CD4-positive, alpha-beta T cell treated with Interleukin-17A for 4 hours (primary cell): ENCODE measurements around the gene ZNF554.
"Not testable (repeated sequence)": the region's sequence is repeated elsewhere in the genome, so short reads cannot be mapped to it uniquely, and the experiment has no call there.

Experiments used
- DNase-seq: peaks from one replicate; pipeline ENCODE4 v3.0.0-alpha.2; 2020; ENCODE audit warnings: mixed read lengths

Gene ZNF554

DNA sequence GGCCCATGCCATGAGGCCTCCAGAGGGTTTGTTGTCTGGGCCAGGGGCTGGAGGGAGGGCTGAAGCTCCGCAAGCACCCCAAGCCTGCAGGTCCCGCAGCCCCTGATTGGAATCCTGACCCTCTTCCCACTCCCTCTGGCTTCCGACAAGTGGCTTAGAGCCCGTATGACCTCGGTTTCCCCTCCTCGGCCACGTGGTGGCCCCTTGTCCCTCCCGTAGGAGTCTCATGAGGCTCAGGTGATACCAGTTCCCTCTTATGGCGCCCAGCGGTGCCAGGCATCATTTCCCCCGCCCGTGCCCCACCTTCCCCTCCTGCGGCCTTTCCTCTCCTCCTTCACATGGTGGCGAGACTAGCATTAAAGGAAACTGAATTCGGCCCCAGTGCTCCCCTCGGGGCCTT lies 28.2 kb upstream of the ZNF554 start:
- DNase-seq, result no peak

DNA sequence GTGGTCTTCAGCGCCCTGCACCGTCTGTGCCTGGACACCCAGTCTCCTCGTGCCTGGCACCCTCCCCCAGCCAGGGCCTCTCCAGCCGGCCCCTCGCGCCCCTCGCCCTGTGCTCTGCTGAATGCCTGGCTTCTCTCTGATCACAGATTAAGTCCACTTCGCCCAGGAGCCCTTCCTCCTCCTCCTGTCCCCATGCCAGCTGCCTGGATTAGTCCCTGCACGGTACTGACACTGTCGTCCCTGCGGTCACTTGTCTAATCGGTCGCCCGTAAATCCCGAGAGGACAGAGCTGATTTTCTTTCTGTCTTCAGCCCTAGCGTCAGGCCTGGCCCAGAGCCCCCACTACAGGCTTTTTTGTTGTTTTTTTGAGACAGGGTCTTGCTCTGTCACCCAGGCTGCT lies 27.8 kb upstream of the ZNF554 start:
- no peak for DNase-seq

DNA sequence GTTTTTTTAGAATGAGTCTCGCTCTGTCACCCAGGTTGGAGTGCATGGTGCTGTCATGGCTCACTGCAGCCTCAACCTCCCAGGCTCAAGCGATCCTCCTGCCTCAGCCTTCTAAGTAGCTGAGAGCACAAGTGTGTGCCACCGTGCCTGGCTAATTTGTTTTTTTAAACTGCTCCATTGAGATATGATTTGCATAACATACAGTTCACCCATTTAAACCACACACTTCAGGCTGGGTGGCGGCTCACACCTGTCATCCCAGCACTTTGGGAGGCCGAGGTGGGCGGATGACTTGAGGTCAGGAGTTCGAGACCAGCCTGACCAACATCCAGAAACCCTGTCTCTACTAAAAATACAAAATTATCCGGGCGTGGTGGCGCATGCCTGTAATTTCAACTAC lies 27.0 kb upstream of the ZNF554 start:
- not testable (repeated sequence) for DNase-seq

DNA sequence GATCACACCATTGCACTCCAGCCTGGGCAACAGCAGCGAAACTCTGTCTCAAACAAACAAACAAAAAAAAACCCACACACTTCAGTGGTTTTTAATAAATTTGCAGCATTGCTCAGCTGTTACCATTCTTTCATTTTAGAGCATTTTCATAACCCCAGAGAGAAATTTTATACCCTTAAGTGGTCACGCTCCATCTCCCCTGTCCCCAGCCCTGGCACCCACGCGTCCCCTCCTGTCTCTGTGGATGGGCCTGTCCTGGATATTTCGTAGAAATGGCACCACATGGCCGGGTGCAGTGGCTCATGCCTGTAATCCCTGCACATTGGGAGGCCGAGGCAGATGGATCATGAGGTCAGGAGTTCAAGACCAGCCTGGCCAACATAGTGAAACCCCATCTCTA lies 26.5 kb upstream of the ZNF554 start:
- DNase-seq, result no peak

DNA sequence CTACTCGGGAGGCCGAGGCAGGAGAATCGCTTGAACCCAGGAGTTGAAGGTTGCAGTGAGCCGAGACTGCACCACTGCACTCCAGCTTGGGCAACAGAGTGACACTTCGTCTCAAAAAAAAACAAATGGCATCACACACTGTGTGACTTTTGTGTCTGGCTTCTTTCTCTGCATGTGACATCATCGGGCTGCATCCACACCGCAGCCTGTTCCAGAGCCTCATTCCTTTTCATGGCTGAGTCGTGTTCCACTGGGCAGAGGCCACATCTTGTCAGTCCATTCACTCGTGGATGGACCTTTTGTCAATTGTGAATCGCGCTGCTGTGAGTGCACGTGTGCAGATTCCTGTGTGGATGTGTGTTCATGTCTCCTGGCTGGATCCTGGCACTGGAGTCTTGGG lies 26.1 kb upstream of the ZNF554 start:
- no peak for DNase-seq

DNA sequence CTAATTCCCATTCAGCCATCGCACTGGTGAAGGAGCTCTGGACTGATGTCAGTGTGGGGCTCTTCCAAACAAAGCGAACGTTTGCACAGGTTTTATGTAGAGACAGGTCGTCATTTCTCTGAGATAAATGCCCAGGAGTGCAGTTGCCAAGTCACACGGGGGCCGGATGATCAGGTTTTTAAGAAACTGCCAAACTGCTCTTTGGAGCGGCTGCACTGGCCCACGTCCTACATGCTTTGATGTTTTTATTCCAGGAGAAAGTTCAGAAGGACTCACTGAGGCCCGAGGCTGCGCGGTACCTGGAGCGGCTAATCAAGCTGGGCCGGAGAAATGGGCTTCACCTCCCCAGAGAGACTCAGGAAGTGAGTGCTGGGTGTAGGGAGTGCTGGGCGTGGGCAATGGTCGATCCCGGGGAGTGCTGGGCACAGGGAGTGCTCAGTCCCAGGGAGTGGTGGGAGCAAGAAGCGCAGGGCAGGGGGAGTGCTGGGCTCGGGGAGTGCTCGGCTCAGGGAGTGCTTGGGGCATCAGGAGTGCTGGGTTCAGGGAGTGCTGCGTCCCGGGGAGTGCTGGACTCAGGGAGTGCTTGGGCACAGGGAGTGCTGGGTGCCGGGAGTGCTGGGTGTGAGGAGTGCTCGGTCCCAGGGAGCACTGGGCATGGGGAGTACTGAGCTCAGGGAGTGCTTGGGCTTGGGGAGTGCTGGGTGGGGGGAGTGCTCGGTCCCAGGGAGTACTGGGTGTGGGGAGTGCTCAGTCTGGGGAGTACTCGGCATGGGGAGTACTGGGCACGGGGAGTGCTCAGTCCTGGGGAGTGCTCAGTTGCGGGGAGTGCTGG lies 23.6 kb upstream of the ZNF554 start:
- no peak for DNase-seq

DNA sequence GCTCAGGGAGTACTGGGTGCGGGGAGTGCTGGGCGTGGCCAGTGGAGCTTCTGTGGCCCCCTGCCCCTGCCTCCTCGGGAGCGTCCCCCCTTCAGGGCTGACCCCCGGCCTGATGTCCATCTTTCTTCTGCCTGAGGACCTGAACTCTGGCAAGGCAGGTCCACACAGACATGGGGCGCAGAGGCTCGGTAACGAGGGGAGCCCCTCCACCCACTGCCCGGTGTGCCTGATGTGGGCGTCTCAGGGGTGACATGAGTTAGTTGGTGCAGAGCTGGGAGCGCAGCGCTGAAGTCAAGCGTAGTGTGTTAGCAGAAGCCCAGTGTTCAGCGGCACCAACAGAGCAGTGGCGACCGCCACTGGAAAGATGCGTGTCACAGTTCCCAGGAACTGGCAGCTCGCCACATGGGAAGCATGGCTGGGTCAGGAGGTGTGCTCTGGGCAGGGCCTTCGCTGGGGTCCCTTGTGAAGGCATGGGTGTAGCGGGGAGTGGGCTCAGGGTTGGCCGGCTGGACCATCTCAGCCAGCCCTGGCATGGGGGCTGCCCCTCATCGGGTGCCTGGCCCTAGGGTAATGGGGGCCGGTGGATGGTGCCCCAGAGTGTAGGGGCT lies 22.9 kb upstream of the ZNF554 start:
- no peak for DNase-seq

DNA sequence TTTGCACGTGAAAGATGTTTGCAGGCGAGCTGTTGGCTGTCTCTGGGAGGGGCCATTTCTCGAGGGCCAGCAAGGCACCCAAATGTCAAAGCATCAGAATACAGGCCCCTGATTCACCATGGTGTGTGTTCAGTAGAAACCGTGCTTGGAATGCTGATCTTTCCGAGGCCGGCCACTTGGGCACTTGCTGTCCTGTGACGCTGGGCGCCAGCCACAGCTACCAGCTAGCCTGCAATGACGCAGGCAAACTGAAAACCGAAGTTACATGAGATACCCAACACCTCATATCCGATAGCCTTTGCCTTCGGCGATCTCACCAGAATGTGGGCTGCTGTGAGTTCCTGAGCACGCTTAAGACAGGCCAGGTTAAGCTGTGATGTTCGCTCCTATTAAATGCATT lies 22.4 kb upstream of the ZNF554 start:
- no peak for DNase-seq

DNA sequence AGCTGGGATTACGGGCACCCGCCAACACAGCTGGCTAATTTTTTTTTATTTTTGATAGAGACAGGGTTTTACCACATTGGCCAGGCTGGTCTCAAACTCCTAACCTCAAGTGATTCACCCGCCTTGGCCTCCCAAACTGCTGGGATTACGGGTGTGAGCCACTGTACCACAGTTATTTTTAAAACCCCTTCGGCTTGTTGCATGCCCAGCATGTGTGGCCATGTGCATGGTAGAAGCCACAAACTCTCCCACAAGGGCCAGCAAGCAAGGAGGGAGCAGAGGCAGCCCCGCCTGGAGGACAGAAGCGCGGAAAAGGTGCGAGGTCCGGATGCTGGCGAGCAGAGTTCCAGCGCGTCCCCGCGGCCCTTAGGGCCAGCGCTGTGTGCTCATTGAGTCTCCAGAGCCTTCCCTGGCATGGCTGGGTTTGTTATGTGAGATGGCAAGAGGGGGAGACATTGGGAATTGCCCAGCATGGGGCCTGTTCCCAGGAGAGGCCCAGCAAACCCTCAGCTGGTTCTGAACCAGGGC lies 21.4 kb upstream of the ZNF554 start:
- no peak for DNase-seq

DNA sequence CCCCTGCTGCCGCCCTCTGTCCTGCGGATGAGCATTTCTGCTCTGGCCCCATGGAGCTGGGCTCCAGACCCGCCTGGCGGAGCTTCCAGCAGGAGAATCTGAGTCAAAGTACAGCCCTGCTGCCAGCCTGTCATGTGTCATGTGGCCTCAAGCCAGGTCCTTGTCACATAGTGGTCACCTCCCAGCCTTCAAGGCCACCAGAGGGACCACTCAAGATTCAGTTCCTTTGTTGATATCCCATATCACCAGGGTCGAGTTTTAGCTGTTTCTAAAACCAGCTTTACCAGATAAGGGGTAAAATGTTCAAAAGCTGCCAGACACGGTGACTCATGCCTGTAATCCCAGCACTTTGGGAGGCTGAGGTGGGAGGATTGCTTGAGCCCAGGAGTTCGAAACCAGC lies 20.9 kb upstream of the ZNF554 start:
- no peak for DNase-seq

DNA sequence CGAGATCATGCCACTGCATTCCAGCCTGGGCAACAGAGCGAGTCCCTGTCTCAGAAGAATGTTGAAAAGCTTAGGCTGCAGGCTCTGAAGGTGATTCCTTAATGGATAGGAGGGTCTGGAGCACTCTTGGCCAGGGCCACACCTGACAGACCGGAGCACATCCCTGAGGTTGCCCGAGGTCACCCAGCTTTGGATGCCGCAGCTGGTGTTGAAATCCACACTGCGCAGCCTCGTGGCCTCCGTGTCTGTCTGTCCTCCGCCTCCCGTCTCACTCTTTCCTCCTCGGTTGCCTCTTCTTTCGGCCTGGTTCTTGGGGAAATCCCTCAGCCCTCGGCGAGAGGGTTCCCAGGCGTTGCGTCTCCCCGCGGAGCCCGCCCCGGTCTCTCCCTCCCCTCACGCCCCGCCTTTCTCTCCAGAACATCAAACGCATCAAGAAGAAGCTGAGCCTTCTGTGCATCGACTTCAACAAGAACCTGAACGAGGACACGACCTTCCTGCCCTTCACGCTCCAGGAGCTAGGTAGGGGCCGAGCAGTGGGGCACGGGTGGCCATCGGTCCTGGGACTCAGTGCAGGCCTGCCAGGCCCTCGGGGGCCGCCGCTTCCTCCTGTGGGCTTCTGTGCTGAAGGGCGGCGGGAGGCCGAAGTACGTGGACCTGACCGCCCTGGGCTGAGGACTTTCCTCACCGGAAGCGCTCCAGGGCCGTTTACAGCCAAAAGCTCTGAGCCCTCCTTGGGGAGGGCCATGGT lies 20.2 kb upstream of the ZNF554 start:
- no peak for DNase-seq

DNA sequence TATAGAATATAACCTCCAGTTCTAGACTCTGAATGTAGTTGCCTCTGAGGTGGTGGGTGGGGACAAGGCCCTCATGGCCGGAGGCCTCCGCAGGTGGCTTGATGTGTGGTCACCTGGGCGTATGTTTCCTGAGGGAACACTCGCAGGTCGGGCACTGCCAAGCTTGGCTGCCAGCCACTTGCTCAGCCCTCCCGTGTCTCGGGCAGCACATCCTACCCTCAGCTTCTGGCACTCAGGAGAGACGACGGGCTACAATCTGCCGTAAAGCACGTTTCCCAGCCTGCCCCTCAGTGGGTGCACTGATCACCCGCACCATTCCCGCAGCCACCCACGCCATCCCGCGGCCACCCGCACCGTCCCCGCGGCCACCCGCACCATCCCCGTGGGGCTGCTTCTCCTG lies 19.2 kb upstream of the ZNF554 start:
- no peak for DNase-seq

DNA sequence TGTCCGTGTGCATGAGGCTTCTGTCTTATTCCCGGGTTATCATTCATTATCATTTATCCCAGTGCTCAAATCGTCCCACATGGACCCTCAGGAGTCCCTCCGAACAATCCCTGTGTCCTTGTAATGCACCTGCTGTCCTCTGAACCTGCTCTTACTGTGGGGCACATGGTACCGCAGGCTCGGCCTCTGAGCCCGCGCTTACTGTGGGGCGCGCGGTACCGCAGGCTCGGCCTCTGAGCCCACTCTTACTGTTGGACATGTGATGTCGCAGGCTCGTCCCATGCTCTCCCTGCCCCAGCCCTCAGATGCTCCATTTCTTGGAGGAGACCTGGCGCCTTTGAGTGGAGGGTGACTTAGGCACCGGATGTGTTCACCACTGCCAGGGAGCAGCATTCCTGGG lies 16.8 kb upstream of the ZNF554 start:
- DNase-seq, result no peak

DNA sequence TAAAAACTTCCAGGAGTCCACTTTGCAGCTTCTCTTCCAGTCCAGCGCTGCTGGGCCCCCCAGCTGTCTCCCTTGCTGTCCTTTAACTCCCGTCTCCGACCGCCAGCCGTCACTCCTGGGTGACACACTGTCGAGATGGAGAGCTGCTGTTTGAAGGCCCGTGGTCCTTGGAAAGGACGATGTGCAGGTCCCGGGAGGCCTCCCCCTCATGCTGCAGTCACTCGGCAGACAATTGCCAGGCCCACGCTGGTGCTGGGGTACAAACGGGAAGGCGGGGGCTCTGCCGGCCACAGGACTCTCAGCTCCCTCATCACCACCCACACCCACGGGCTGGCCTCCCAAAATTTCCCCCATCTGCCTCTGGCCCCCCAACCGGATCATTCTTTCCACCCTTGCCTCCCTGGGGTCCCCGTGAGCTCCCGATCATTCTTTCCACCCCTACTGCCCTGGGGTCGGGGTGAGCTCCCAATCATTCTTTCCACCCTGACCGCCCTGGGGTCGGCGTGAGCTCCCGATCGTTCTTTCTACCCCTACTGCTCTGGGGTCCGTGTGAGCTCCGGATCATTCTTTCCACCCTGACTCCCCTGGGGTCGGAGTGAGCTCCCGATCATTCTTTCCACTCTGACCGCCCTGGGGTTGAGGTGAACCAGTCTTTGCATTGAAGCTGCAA lies 16.0 kb upstream of the ZNF554 start:
- DNase-seq, result no peak

DNA sequence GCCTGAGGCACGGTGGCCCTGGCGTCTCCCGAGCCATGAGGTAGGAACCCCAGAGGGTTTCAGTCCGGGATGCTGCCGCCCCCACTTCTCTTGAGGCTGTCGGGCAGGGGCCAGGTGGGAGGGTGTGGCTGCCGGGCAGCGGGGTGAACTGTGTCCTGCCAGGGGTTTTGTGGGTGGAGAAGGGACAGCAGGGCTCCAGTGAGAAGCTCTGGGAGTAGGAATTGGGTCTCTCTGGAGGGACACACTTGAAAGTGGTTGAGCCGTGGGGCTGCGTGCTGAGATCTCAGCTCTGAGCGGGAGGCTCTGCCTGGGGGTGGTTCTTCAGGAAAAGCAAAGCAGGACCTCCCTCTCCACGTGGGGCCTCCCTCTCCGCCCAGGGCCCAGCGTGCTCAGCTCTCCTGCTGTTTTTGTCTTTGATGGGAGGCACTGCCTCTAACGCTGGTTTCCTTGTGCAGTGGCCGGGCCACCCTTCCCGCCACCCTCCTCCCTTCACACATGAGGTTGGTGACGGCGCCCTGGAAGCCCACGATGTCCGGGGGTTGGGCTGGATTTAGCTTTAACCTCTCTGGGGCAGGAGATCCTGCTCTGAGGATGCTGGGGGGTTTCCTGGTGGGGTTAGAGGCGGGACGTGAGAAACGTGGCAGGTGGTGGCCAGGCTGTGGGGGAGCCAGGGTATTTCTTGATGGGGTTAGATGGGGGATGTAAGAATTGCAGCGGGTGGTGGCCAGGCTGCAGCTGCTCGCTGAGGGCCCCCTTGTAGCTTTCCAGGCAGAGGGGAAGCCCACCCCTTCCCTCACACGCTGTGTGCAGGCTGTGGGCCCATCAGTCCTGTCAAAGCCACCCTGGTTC lies 15.3 kb upstream of the ZNF554 start:
- no peak for DNase-seq

DNA sequence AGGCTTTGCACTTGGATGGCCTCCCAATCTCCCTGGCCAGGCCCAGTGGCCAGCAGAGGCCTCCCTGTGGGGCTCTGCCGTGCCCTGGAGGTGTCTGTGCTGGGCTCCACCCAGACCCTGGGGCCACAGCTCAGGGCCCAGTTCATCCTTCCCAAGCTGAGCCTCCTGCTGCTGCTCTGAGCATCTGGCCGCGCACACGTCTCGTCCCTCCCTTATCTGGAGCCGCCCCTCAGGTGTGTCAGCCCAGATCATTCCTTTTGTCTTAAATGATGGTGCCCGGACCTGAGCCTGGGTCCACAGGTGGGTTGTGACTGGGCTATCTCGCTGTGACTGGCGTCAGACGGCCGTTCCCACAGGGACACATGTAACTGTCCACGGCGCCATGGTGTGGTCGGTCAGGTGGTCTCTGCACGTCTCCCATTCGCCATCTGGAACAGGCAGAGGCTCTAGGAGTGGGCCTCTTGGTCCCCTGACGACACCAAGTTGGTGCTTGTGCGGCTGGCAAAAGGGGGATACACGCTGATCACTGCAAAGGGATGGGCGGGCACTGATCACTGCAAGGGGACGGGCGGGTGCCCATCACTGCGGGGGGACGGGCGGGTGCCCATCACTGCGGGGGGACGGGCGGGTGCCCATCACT lies 14.3 kb upstream of the ZNF554 start:
- DNase-seq, result no peak

DNA sequence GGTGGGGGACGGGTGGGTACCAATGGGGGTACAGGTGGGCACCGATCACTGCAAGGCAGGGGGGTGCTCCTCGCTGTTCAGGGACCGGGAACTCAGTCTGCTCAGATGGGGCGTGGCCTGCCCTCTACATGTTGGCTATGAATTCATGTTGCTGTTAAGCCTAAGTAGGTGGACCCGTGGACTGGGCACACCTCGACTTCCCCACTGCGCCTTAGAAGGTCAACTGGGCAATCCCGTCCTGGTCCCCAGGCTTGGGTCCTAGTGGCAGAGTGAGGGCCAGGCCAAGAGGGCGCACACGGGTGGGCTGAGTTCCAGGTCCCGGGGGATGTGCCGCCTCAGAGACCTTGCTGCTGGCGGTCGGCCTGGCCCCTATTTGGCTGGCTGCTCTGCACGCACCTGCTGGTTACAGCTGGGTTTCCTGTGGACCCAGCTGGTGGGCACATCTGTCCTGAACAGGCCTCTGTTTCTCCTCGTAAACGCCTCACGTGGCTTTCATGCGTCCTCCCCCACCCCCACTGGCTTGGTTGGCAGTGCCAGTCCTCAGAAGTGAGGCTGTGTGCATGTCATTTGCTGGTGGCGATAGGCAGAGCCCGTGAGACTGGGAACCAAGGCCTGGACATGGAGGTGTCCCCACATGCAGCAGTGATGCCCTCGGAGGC lies 13.5 kb upstream of the ZNF554 start:
- DNase-seq, result no peak

DNA sequence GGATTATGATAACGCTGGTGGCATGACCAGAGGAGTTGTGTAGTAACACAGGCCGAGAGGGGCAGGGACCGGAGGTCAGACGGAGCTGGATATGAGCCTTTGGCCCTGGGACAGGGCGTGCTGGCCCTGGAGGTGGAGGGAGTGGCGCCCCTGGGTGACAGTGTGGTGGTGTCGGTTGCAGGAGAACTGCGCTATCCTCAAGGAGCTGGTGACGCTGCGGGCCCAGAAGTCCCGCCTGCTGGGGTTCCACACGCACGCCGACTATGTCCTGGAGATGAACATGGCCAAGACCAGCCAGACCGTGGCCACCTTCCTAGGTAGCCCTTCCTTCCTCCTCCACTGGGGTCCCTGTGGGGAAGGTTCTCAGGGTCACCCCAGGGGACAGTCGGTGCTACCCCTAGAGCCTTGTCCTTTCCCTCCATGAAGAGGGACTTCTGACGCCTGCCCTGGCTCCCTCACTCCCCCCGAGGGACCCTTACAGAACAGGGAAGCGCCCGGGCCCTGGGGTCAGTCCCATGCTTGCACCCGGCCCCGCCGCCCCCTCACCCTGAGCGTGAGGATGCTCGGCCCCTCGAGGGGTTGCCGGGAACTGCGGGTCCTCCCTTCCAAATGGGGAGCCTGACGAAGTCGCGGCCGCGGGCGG lies 12.8 kb upstream of the ZNF554 start:
- no peak for DNase-seq

DNA sequence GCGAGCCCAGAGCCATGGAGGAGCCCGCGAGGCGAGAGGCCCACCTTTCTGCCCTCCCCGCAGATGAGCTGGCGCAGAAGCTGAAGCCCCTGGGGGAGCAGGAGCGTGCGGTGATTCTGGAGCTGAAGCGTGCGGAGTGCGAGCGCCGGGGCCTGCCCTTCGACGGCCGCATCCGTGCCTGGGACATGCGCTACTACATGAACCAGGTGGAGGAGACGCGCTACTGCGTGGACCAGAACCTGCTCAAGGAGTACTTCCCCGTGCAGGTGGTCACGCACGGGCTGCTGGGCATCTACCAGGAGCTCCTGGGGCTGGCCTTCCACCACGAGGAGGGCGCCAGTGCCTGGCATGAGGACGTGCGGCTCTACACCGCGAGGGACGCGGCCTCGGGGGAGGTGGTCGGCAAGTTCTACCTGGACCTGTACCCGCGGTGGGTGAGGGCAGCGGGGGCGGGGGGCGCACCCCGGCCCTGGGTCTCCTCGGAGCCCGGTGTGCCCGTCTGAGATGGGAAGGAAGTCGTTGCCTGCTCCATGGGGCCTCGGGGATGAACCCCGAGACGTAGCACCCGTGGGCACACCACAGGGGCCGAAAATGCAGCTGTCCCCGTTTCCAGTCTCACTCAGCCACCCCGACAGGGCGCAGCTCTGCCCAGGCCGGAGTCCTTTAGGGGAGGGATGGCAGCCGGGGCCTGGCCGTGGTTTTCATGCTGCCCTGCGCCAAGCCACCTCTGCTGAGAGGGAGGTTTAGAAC lies 12.1 kb upstream of the ZNF554 start:
- no peak for DNase-seq
